ENCODE data around the gene ATP5F1D. TPM values are rescaled to one million over a fixed set of nuclear protein-coding genes. Genes with fewer than 3 reads are reported as not detected.

ATP5F1D gene
- total and polyA plus RNA-seq, 2 of the 8 experiments (the other 6 are each of a cell fraction or from before 2014, with no cell fraction given) = 174 to 249 TPM

- FAIRE-seq (no peak), DNase-seq (ENCODE audit: low read depth in 1 of 2, low spot score in 2 of 2) (peak in 1 of 2 experiments; percentile 92)
- peaks cover 22% of the 10 kb centered on the region for H3K79me1 ChIP-seq (ENCODE audit: low read depth, low read length)
- no peak within 1 kb of the TSS for H2AFZ ChIP-seq (ENCODE audit: low read length)
- 3% methylated on average over 11 of the region's 98 CpGs; no CpG with 5 or more reads in 1 of the 2 experiments for WGBS, 2 experiments (ENCODE audit: extremely low coverage in 1 of 2, insufficient coverage in 1 of 2, insufficient read length in 1 of 2, insufficient replicate concordance in 2 of 2, low coverage in 1 of 2, low lambda C conversion rate in 2 of 2, missing lambda C conversion rate in 1 of 2)
- peaks cover 5 to 25% of the 10 kb centered on the region in 2 experiments for H4K20me1 ChIP-seq (replicated peaks in 1 of 2; ENCODE audit: control insufficient read depth in 1 of 2, insufficient read depth in 2 of 2, low read length in 2 of 2)
- no peaks in the 10 kb centered on the region for H3K9me3 ChIP-seq (ENCODE audit: insufficient read depth in 2 of 2, low read depth in 1 of 2, low read length in 1 of 2)
- no peak within 1 kb of the TSS for H2BK15ac ChIP-seq (ENCODE audit: low read length)
- peaks cover 10% of the 10 kb centered on the region; the same call in 1 of the 2 replicates for H3K23me2 ChIP-seq (ENCODE audit: low read depth, low read length)
- peak within 1 kb of the TSS; percentile 95 for H3K4ac ChIP-seq (replicated peaks; ENCODE audit: insufficient read length, low read depth, low read length)
- peak within 1 kb of the TSS; percentile 77 to 82 (median 78) for H3K4me3 ChIP-seq (ENCODE audit: extremely low read depth in 1 of 4, insufficient read depth in 2 of 4, low read depth in 3 of 4, low read length in 4 of 4)
- peak within 1 kb of the TSS; percentile 67 for H4K5ac ChIP-seq (ENCODE audit: insufficient read length, low read depth, low read length)
- peak within 1 kb of the TSS; percentile 39; the same call in 1 of the 2 replicates for H2BK12ac ChIP-seq (ENCODE audit: low read depth, low read length)
- peak within 1 kb of the TSS; percentile 99 for H3K27ac ChIP-seq (ENCODE audit: low read depth, low read length)
- peak within 1 kb of the TSS; percentile 80 to 90 for H3K4me2 ChIP-seq (ENCODE audit: insufficient read depth in 1 of 2, low read depth in 2 of 2, low read length in 2 of 2)
- no peak within 1 kb of the TSS for H3K14ac ChIP-seq (ENCODE audit: insufficient read length)
- peak within 1 kb of the TSS; percentile 72 to 99 (median 98) for H3K9ac ChIP-seq (replicated peaks in 1 of 4; ENCODE audit: extremely low read depth in 1 of 4, low read depth in 3 of 4, low read length in 3 of 4)
- no peak within 1 kb of the TSS for H2BK20ac ChIP-seq (ENCODE audit: low read length)
- H3K4me1 ChIP-seq (replicated peaks in 1 of 4; ENCODE audit: control insufficient read depth in 3 of 4, insufficient read depth in 4 of 4, low read length in 3 of 4) = peaks cover under 1 to 19% (median 15%) of the 10 kb centered on the region in 4 experiments; a peak in 6 of 7 replicates
- H4K8ac ChIP-seq (ENCODE audit: extremely low read depth, insufficient read depth, low read length) = peak within 1 kb of the TSS; percentile 99
- H3K23ac ChIP-seq (ENCODE audit: insufficient read length) = no peak within 1 kb of the TSS
- peak within 1 kb of the TSS; percentile 88 for H3K18ac ChIP-seq (ENCODE audit: extremely low read depth, low read length)
- CTCF ChIA-PET (ENCODE audit: partially characterized antibody) = interaction anchor here (0.8 kb wide), 1 partner anchor 31 kb away, joined by 4 read pairs; no protein-coding TSS in a partner anchor
- no peak within 1 kb of the TSS; the same call in 1 of the 2 replicates for H2AK5ac ChIP-seq (ENCODE audit: low read depth, low read length)
- peaks cover 0 to 30% of the 10 kb centered on the region in 2 experiments; a peak in 2 of 4 replicates for H3K79me2 ChIP-seq (ENCODE audit: control insufficient read depth in 1 of 2, insufficient read depth in 2 of 2, low read length in 2 of 2)
- POLR2A ChIA-PET (ENCODE audit: partially characterized antibody) = interaction anchor here (0.6 to 11.4 kb wide), 32 partner anchors 9 to 247 kb away, joined by 3 to 331 read pairs (median 4); partner anchors contain the start of genes CIRBP and NDUFS7
- H3K36me3 ChIP-seq (ENCODE audit: control insufficient read depth in 2 of 4, insufficient read depth in 4 of 4, low read length in 3 of 4) = peaks cover 33 to 47% (median 43%) of the 10 kb centered on the region in 4 experiments
- H2BK5ac ChIP-seq (ENCODE audit: low read depth, low read length) = peak within 1 kb of the TSS; percentile 91
- H3K56ac ChIP-seq (replicated peaks; ENCODE audit: insufficient read length, low read depth, low read length) = peak within 1 kb of the TSS; percentile 97
- peak within 1 kb of the TSS; percentile 41 for H2BK120ac ChIP-seq (replicated peaks; ENCODE audit: low read depth, low read length)
- no peaks in the 10 kb centered on the region for H3K27me3 ChIP-seq (replicated peaks in 1 of 4; ENCODE audit: control insufficient read depth in 3 of 4, extremely low read depth in 1 of 4, insufficient read depth in 3 of 4, low read length in 3 of 4)
- peak within 1 kb of the TSS; percentile 97 for H4K91ac ChIP-seq (replicated peaks; ENCODE audit: insufficient read length, low read length)
- TF ChIP-seq HDAC6 (IDR thresholded peaks at IDR 0.05; ENCODE audit: low read depth, low read length) = no peak
- TF ChIP-seq RNF2 (IDR thresholded peaks at IDR 0.05; ENCODE audit: borderline replicate concordance, low read depth, low read length, missing control alignments, poor library complexity, severe bottlenecking) = no peak
- peak; percentile 34; the same call in 1 of the 2 replicates for TF ChIP-seq KDM5A (IDR thresholded peaks at IDR 0.05; ENCODE audit: low read length)
- no peak for TF ChIP-seq JUN (IDR thresholded peaks at IDR 0.05; ENCODE audit: low read depth, low read length)
- TF ChIP-seq SIN3A (conservative IDR thresholded peaks at IDR 0.05 in 1 of 2, IDR thresholded peaks at IDR 0.05 in 1 of 2; ENCODE audit: low read depth in 1 of 2, low read length in 2 of 2) = peak in 1 of 2 experiments; percentile 73; a peak in 3 of 4 replicates
- peak; percentile 87 for TF ChIP-seq PHF8 (conservative IDR thresholded peaks at IDR 0.05; ENCODE audit: low read depth, low read length)
- TF ChIP-seq CTBP2 (IDR thresholded peaks at IDR 0.05; ENCODE audit: borderline replicate concordance, insufficient read depth, insufficient read length, low read length) = no peak
- TF ChIP-seq TCF12 (IDR thresholded peaks at IDR 0.05; ENCODE audit: low read depth, low read length) = no peak
- TF ChIP-seq MAFK (IDR thresholded peaks at IDR 0.05; ENCODE audit: low read depth, low read length) = no peak
These were observed 33.9 kb downstream of the ATP5F1D start, which contains the start of gene FAM174C for GRCh38 chr19:1275260-1275975. Gene FAM174C (plus strand): TSS chr19:1275530. CDS start chr19:1275550, 20 bp downstream.

Data from H1 (cell line).